Measurements from ENCODE around the gene VTI1A. TPM values are rescaled to one million over a fixed set of nuclear protein-coding genes. Genes with fewer than 3 reads are reported as not detected.

The VTI1A gene
- total and polyA plus RNA-seq, 2 of the 8 experiments (the other 6 are each of a cell fraction or from before 2014, with no cell fraction given), result 6.0 to 20.0 TPM

- no peak for TF ChIP-seq E2F6 (IDR thresholded peaks at IDR 0.05)
- TF ChIP-seq KDM5A (IDR thresholded peaks at IDR 0.05; ENCODE audit: low read length), result no peak
- no peak for TF ChIP-seq SUZ12 (IDR thresholded peaks at IDR 0.05; ENCODE audit: low read length)
These were observed 182.1 kb downstream of the VTI1A start (continued) for GRCh38 chr10:112628951-112629609.
